DND-41 (cell line): ENCODE results near the gene IGSF5.

ENCODE experiments used
- ATAC-seq: fragments of 200-7000 bp; cut with Tn5 transposase; 3 replicates; pipeline ENCODE4 v1.9.1; 2021; ENCODE audit warnings: low read depth; ENCODE audit not compliant: insufficient read depth
- DNase-seq: peaks from one replicate; pipeline ENCODE4 v3.0.0-alpha.2; 2020
- H2AFZ ChIP-seq: 2 replicates; pipeline ENCODE4 v1.6.0; 2012; ENCODE audit warnings: low read depth, low read length
- H3K27ac ChIP-seq: 2 replicates; pipeline ENCODE4 v1.5.1; 2012; ENCODE audit warnings: low read length, inconsistent platforms
- H3K27me3 ChIP-seq: fragments of 200-600 bp; sonication (generic); 2 replicates; pipeline ENCODE4 v1.6.0; 2012; ENCODE audit warnings: low read length, mild to moderate bottlenecking, inconsistent platforms; ENCODE audit not compliant: insufficient read depth, poor library complexity
- H3K36me3 ChIP-seq: 2 replicates; pipeline ENCODE4 v1.5.1; 2012; ENCODE audit warnings: low read length, inconsistent platforms; ENCODE audit not compliant: insufficient read depth
- H3K4me1 ChIP-seq: 2 replicates; pipeline ENCODE4 v1.5.1; 2012; ENCODE audit warnings: mild to moderate bottlenecking, low read length; ENCODE audit not compliant: insufficient read depth
- H3K4me2 ChIP-seq: 2 replicates; pipeline ENCODE4 v1.6.0; 2012; ENCODE audit warnings: mild to moderate bottlenecking, moderate library complexity, low read length, inconsistent platforms; ENCODE audit not compliant: insufficient read depth
- H3K4me3 ChIP-seq, 2 experiments: fragments of 200-600 bp in 1 of 2; shearing (Covaris generic) in 1 of 2; 2 replicates each; pipeline ENCODE4 v1.5.1; 2012 to 2016; ENCODE audit warnings: inconsistent platforms in 2 of 2, low read length in 2 of 2, mild to moderate bottlenecking in 2 of 2, low read depth in 1 of 2, moderate library complexity in 1 of 2
- H3K79me2 ChIP-seq: 2 replicates; pipeline ENCODE4 v1.6.0; 2012; ENCODE audit warnings: low read length, inconsistent platforms; ENCODE audit not compliant: insufficient read depth
- H3K9ac ChIP-seq: 2 replicates; pipeline ENCODE4 v1.6.0; 2012; ENCODE audit warnings: low read depth, mild to moderate bottlenecking, inconsistent platforms, low read length, moderate library complexity
- H3K9me3 ChIP-seq: 2 replicates; pipeline ENCODE4 v1.5.1; 2012; ENCODE audit warnings: low read length, moderate library complexity, mild to moderate bottlenecking, inconsistent platforms; ENCODE audit not compliant: insufficient read depth, severe bottlenecking
- H4K20me1 ChIP-seq: 2 replicates; pipeline ENCODE4 v1.6.0; 2012; ENCODE audit warnings: low read length; ENCODE audit not compliant: insufficient read depth
- EZH2 ChIP-seq: IDR thresholded peaks from 3 replicates; pipeline ENCODE4 v1.6.1; 2012; ENCODE audit warnings: borderline replicate concordance, low read depth, mild to moderate bottlenecking, moderate library complexity, low read length, inconsistent platforms; ENCODE audit not compliant: severe bottlenecking
- TF ChIP-seq, protein P1 (sequence below): IDR thresholded peaks from 2 replicates; pipeline ENCODE4 v1.5.1; 2012; ENCODE audit warnings: borderline replicate concordance, low read length, moderate library complexity, mild to moderate bottlenecking; ENCODE audit not compliant: poor library complexity, severe bottlenecking; ENCODE audit errors: extremely low read depth

The IGSF5 gene

DNA sequence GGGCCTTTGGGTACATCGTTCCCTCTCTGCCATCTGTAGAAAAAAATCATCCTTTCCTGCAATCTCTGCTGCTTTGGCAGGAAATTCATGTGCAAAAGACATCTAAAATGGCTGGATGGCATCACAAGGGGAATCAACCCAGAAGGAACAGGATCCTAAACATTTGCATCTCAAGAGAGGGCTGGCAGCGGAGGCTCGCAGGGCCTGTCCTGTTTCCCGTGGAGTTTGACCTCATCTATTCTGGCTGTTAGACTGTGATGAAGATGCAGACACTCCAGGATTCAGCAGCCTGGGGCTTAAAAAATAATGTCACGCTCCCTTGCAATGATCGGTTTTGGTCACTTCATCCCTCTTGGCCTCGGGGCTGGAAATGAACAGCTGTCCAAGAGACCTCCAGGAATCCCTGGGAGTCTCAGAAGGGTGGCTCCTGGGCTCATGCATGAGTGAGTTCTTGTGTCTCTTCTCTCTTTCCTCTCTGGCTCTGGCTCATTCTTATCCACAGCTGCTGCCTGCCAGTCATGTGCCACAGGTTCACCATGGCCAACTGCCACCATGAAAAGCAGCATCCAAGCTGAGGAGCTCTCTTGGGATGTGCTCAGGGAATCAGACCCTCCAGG lies 106.1 kb downstream of the IGSF5 start:
- Histone ChIP-seq H4K20me1 (no peaks in the 10 kb centered on the region), H3K27ac (no peak overlapping the region), H3K9me3 (no peaks in the 10 kb centered on the region), H3K4me3 (no peak overlapping the region), H2AFZ (no peak overlapping the region), H3K27me3 (no peaks in the 10 kb centered on the region), H3K4me1 (no peaks in the 10 kb centered on the region), H3K9ac (no peak overlapping the region), H3K79me2 (no peaks in the 10 kb centered on the region), H3K36me3 (no peaks in the 10 kb centered on the region), H3K4me2 (no peak overlapping the region)
- no peak for TF ChIP-seq EZH2
- TF ChIP-seq, protein P1, sequence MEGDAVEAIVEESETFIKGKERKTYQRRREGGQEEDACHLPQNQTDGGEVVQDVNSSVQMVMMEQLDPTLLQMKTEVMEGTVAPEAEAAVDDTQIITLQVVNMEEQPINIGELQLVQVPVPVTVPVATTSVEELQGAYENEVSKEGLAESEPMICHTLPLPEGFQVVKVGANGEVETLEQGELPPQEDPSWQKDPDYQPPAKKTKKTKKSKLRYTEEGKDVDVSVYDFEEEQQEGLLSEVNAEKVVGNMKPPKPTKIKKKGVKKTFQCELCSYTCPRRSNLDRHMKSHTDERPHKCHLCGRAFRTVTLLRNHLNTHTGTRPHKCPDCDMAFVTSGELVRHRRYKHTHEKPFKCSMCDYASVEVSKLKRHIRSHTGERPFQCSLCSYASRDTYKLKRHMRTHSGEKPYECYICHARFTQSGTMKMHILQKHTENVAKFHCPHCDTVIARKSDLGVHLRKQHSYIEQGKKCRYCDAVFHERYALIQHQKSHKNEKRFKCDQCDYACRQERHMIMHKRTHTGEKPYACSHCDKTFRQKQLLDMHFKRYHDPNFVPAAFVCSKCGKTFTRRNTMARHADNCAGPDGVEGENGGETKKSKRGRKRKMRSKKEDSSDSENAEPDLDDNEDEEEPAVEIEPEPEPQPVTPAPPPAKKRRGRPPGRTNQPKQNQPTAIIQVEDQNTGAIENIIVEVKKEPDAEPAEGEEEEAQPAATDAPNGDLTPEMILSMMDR = no peak
- ATAC-seq (no peak), DNase-seq (no peak)
